Daoy (cell line): ENCODE data around the gene NELFA. TPM values are rescaled to one million over a fixed set of nuclear protein-coding genes. Genes with fewer than 3 reads are reported as not detected.
"Not testable (repeated sequence)": the region's sequence is repeated elsewhere in the genome, so short reads cannot be mapped to it uniquely, and the experiment has no call there.

Experiments
- DNase-seq: peaks from one replicate; pipeline ENCODE4 v3.0.0-alpha.2; 2015; ENCODE audit warnings: low read depth
- total RNA-seq: library from RNA; depleted of rRNA; stranded (reverse); fragments of >200 nt; shearing (Covaris generic); gene quantifications from 2 replicates; pipeline ENCODE4 v1.2.3, GENCODE V29; 2014

The NELFA gene
- total RNA-seq, 1 experiment from 2014 or later: 22.9 TPM

- DNase-seq: not testable (repeated sequence)
These were observed 14.9 kb downstream of the NELFA start for GRCh38 chr4:1993718-1994516.

DNA sequence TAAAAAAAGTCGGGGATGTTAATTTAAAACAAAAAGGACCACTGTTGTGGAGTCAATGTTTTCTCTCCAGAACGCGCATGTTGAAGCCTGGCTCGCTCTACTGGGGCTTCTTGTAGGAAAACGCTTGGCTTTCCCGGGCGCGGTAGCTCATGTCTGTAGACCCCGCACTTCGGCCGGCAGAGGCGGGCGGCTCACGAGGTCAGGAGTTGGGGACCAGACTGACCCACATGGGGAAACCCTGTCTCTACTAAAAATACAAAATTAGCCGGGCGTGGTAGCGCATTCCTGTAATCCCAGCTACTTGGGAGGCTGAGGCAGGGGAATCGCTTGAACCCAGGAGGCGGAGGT lies 15.6 kb downstream of the NELFA start:
- DNase-seq: no peak

- no peak for DNase-seq
These were observed 16.2 kb downstream of the NELFA start for GRCh38 chr4:1992468-1993168.

- no peak for DNase-seq
These were observed 17.0 kb downstream of the NELFA start for GRCh38 chr4:1991596-1992434.

DNA sequence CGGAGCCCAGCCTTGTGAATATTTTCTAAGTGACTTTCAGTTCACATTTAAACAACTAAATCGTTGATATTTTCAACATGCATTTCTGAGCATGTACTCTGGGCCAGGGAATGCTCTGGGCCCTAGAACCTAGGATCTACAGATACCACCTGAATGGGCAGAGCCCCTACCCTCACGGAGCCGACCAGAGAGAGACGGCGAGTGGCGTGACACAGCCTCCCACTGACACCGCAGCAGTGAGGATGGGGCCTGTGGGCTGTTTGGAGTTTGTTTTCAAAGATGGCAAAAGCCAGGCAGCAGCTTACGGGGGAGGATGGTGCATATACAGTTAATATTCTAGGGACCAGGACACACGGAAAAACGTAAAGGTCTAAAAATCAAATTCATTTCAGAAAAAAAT lies 17.7 kb downstream of the NELFA start:
- DNase-seq: no peak

DNA sequence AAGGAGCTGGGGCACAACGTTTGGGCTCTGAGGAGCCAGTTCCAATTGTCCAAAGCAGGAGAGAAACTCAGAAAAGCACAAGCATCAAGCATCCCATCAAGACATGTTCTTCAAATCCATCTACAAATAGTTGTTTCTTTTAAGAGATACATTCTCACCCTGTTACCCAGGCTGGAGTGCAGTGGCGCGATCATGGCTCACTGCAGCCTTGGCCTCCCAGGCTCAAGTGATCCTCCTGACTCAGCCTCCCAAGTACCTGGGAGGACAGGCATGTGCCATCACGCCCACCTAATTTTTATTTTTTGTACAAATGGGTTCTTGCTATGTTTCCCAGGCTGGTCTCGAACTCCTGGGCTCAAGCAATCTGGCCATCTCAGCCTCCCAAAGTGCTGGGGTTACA lies 18.1 kb downstream of the NELFA start:
- DNase-seq: no peak

DNA sequence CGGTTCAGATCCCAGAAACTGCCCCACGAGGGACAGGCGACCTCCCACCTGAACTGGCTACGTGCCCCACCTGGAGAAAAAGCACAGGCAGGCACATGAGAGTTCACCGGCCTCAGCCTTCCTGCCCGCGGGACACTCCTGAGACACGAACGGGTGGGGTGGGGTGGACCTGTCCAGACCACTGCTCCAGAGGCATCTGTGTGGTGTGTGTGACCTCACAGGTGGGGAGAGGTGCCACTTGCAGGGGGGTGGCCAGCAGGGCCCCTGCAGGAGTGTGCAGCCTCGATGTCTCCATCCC lies 18.5 kb downstream of the NELFA start:
- no peak for DNase-seq

DNA sequence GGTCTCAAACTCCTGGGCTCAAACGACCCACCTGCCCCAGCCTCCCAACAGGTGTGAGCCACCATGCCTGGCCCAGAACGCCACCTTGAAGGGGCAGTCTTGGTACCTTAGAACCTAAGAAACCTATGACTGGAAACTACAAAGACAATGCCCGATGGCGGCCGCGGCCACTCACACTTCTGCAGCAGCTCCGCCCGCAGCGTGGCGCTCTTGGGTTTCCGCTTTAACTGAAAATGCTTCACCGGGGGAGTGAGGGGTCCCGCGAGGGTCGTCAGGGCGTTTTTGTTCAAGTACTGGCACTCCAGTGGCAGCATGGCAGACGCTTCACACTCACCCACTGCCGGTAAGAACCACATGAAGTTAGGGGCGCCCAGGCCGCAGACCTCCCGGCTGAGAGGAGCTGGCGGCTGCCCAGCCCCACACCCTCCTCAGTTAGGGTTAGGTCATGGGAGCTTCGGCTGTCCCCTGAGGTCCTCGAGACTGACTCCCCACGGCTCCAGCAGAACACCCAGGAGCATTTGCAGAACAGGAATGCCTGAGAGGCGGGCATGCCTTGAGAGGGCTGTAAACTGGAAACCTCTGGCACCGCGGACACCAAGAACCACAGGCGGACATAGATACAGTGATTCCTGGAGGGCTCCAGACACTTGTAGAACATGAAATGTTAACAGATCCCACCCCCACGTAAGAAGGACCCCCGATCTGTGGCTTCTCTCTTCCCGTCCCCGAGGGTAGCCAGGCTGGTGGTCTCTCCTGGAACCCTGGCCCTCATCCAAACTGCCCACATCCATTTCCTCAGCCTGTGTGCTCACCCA lies 19.0 kb downstream of the NELFA start:
- no peak for DNase-seq

GRCh38 chr4:1988327-1988724 lies 20.4 kb downstream of the NELFA start:
- DNase-seq: no peak

DNA sequence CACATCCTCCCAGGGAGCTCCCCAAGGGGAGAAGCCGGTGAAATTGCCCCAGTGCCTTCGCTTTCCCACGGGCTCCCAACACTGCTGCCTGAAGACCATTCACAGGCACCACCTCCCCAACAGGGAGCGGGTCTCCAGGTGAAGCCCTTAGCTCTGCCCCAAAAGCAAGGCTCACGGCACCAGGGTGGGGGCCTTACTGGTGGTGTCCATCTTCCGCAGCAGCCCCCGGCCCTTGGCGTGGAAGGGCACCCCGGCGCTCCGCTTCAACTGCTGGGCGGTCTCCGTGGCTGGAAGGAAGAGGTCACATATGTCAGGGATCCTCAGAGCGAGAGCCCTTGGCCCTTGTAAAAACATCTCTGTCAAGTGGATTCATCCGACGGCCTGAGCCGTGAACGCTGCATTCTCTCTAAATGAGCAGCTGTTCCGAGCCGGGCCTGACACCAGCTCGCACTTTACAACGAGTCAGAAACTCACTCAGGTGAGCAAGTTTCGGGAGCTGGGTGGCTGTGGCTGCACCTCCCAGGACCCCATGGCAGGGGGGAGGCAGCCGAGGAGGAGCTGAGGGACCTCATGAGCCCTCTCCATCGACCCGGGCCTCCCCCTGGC lies 20.9 kb downstream of the NELFA start:
- no peak for DNase-seq

DNA sequence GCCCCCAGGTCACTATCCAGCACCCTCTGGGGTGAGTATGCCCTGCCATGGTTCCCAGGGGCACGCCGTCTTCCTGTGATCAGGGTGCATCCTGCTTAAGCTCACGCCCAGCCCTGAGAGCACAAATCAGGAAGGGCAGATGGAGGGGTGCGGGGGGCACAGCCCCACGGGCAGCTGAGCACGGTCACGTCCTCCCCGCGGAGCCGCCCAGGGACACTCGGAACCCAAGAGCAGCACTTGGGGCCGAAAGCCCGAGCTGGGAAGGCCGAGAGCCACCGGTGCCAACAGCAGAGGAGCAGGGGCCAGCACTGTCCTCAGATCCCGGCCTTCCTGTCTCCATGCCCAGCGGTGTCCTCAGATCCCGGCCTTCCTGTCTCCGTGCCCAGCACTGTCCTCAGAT lies 21.5 kb downstream of the NELFA start:
- no peak for DNase-seq

GRCh38 chr4:1986578-1987210 lies 22.1 kb downstream of the NELFA start:
- no peak for DNase-seq

GRCh38 chr4:1985780-1986577 lies 22.8 kb downstream of the NELFA start:
- no peak for DNase-seq

- DNase-seq: no peak
These were observed 23.5 kb downstream of the NELFA start for GRCh38 chr4:1985294-1985693.

GRCh38 chr4:1984406-1985191 lies 24.2 kb downstream of the NELFA start:
- no peak for DNase-seq

GRCh38 chr4:1983846-1984405 lies 24.8 kb downstream of the NELFA start:
- no peak for DNase-seq

- no peak for DNase-seq
These were observed 25.5 kb downstream of the NELFA start for GRCh38 chr4:1983053-1983845.
